Endodermal cell (in vitro differentiated cells): Measurements from ENCODE around the gene CFI. TPM values are rescaled to one million over a fixed set of nuclear protein-coding genes. Genes with fewer than 3 reads are reported as not detected.

Experiments used
- DNase-seq: peaks from one replicate; pipeline ENCODE4 v3.0.0-alpha.2; 2017
- H3K27ac ChIP-seq: 2 replicates; pipeline ENCODE4 v1.5.1; 2013; ENCODE audit warnings: mild to moderate bottlenecking, low read depth, low read length, moderate library complexity
- H3K27me3 ChIP-seq: 2 replicates; pipeline ENCODE4 v1.6.1; 2013; ENCODE audit warnings: mild to moderate bottlenecking, low read length, moderate library complexity; ENCODE audit not compliant: insufficient read depth, control insufficient read depth, poor library complexity, severe bottlenecking
- H3K36me3 ChIP-seq: 2 replicates; pipeline ENCODE4 v1.7.0; 2013; ENCODE audit warnings: mild to moderate bottlenecking, low read length, moderate library complexity; ENCODE audit not compliant: control insufficient read depth, insufficient read depth
- H3K4me1 ChIP-seq: one replicate; pipeline ENCODE4 v1.7.0; 2013; ENCODE audit warnings: low read length; ENCODE audit not compliant: control insufficient read depth, insufficient read depth
- H3K4me3 ChIP-seq: 2 replicates; pipeline ENCODE4 v1.5.1; 2013; ENCODE audit warnings: mild to moderate bottlenecking, low read length, moderate library complexity
- H3K9ac ChIP-seq: 2 replicates; pipeline ENCODE4 v1.6.1; 2013; ENCODE audit warnings: mild to moderate bottlenecking, low read length, moderate library complexity; ENCODE audit not compliant: poor library complexity, severe bottlenecking; ENCODE audit errors: extremely low read depth
- H3K9me3 ChIP-seq: 2 replicates; pipeline ENCODE4 v1.6.1; 2013; ENCODE audit warnings: mild to moderate bottlenecking, low read length, moderate library complexity; ENCODE audit not compliant: control insufficient read depth
- H3K27ac Mint-ChIP-seq: 2 replicates; pipeline ENCODE4 v1.8.0; 2020; ENCODE audit warnings: mixed read lengths
- H3K27me3 Mint-ChIP-seq: 2 replicates; pipeline ENCODE4 v1.8.0; 2021; ENCODE audit warnings: mild to moderate bottlenecking, mixed read lengths; ENCODE audit not compliant: insufficient read depth
- H3K36me3 Mint-ChIP-seq: 2 replicates; pipeline ENCODE4 v1.8.0; 2020; ENCODE audit warnings: low read depth, mixed read lengths
- H3K4me1 Mint-ChIP-seq: 2 replicates; pipeline ENCODE4 v1.8.0; 2020; ENCODE audit warnings: mixed read lengths
- H3K4me3 Mint-ChIP-seq: 2 replicates; pipeline ENCODE4 v1.8.0; 2020; ENCODE audit warnings: mild to moderate bottlenecking, moderate library complexity, mixed read lengths
- H3K9me3 Mint-ChIP-seq: 2 replicates; pipeline ENCODE4 v1.8.0; 2020; ENCODE audit warnings: mild to moderate bottlenecking, mixed read lengths
- CTCF ChIP-seq: fragments of 200-600 bp; sonication (generic); conservative IDR thresholded peaks from 2 replicates; pipeline ENCODE4 v1.5.0; 2021; ENCODE audit warnings: antibody characterized with exemption, mild to moderate bottlenecking
- WGBS, 2 experiments: methylation state at CpG; one replicate each; pipeline versions ENCODE4 v1.1.5 to v1.1.7; 2013; ENCODE audit warnings: missing lambda C conversion rate in 2 of 2, mixed read lengths in 1 of 2; ENCODE audit not compliant: insufficient coverage in 1 of 2, insufficient read length in 1 of 2; 5-methylcytosine and 5-hydroxymethylcytosine counted together
- total RNA-seq, 2 donors: library from RNA; stranded (reverse); fragmentation: NEBNext Ultra II Directional in 1 of 2; extraction: Animal tissue kit (Norgen Biotek cat#: 25700) in 1 of 2; gene quantifications; 2 replicates in 1 of 2; 3 replicates in 1 of 2; pipeline ENCODE4 v1.2.1, GENCODE V29; 2021

The CFI gene
- total RNA-seq, 2 donors from 2014 or later: not detected

- no peak overlapping the region for H3K27ac Mint-ChIP-seq
- no peak for TF ChIP-seq CTCF
- no peaks in the 10 kb centered on the region for H3K4me1 Mint-ChIP-seq
Measured at GRCh38 chr4:109833756-109834155, 32.0 kb upstream of the CFI start.

GRCh38 chr4:109827672-109828071 is 25.9 kb upstream of the CFI start, which contains the start of gene RRH:
Gene RRH (plus strand): TSS chr4:109827972. CDS start chr4:109828028, 56 bp downstream.
- H3K9me3 ChIP-seq: no peaks in the 10 kb centered on the region
- Mint-ChIP-seq H3K27ac (no peak within 1 kb of the TSS), H3K27me3 (no peaks in the 10 kb centered on the region), H3K9me3 (no peaks in the 10 kb centered on the region), H3K36me3 (peaks cover 21% of the 10 kb centered on the region), H3K4me1 (peaks cover 15% of the 10 kb centered on the region), H3K4me3 (no peak within 1 kb of the TSS)
- no peaks in the 10 kb centered on the region for H3K4me1 ChIP-seq
- no peak for TF ChIP-seq CTCF
- no peak within 1 kb of the TSS for H3K9ac ChIP-seq
- DNase-seq: no peak
- peak within 1 kb of the TSS; percentile 41 for H3K4me3 ChIP-seq
- WGBS, 2 experiments: 100% methylated on average over 2 of the region's 2 CpGs; no CpG with 5 or more reads in 1 of the 2 experiments
- no peaks in the 10 kb centered on the region for H3K27me3 ChIP-seq
- H3K27ac ChIP-seq: no peak within 1 kb of the TSS
- H3K36me3 ChIP-seq: peaks cover 43% of the 10 kb centered on the region

More at GRCh38 chr4:109833756-109834155, 32.0 kb upstream of the CFI start:
- Histone ChIP-seq H3K4me1 (no peaks in the 10 kb centered on the region), H3K4me3 (no peak overlapping the region), H3K27ac (no peak overlapping the region), H3K9me3 (no peaks in the 10 kb centered on the region), H3K36me3 (peaks cover 4% of the 10 kb centered on the region), H3K27me3 (no peaks in the 10 kb centered on the region), H3K9ac (no peak overlapping the region)
- Mint-ChIP-seq H3K27me3 (no peaks in the 10 kb centered on the region), H3K36me3 (no peaks in the 10 kb centered on the region), H3K4me3 (no peak overlapping the region), H3K9me3 (no peaks in the 10 kb centered on the region)
- DNase-seq: no peak
- 100% methylated on average over 1 of the region's 4 CpGs; no CpG with 5 or more reads in 1 of the 2 experiments for whole genome bisulfite sequencing, 2 experiments

GRCh38 chr4:109826719-109827118 is 24.9 kb upstream of the CFI start:
- no peak overlapping the region for H3K9ac ChIP-seq
- Mint-ChIP-seq H3K27ac (no peak overlapping the region), H3K9me3 (no peaks in the 10 kb centered on the region), H3K4me1 (peaks cover 15% of the 10 kb centered on the region), H3K27me3 (no peaks in the 10 kb centered on the region), H3K36me3 (peaks cover 26% of the 10 kb centered on the region), H3K4me3 (no peak overlapping the region)
- H3K36me3 ChIP-seq: peaks cover 53% of the 10 kb centered on the region
- no peaks in the 10 kb centered on the region for H3K27me3 ChIP-seq
- DNase-seq: no peak
- no peaks in the 10 kb centered on the region for H3K9me3 ChIP-seq
- peak overlapping the region; percentile 41 for H3K4me3 ChIP-seq
- peak; percentile 75 for TF ChIP-seq CTCF
- H3K4me1 ChIP-seq: no peaks in the 10 kb centered on the region
- no peak overlapping the region for H3K27ac ChIP-seq
